ENCODE measurements around the gene CHST11. TPM values are rescaled to one million over a fixed set of nuclear protein-coding genes. Genes with fewer than 3 reads are reported as not detected.
A peak's percentile ranks its signal among the peaks of the same experiment; 100 is the strongest.

CHST11 gene
- total and polyA plus RNA-seq, 9 of the 15 experiments (the other 6 are each of a cell fraction or from before 2014, with no cell fraction given) = 2.3 to 38.7 (median 15.0) TPM

GRCh38 chr12:104785886-104786285 is 329.1 kb downstream of the CHST11 start:
- 4% methylated on average over 5 of the region's 5 CpGs for WGBS (ENCODE audit: insufficient coverage, low coverage, missing lambda C conversion rate)
- H3K9me1 ChIP-seq (ENCODE audit: control insufficient read depth, insufficient read depth, low read length) = no peaks in the 10 kb centered on the region
- peak overlapping the region; percentile 44 for H3K4me2 ChIP-seq (ENCODE audit: insufficient read depth, low read length)
- peak; percentile 61 for ATAC-seq
- no peak overlapping the region for H3K9ac ChIP-seq (ENCODE audit: insufficient read depth in 1 of 2, low read depth in 2 of 2, low read length in 2 of 2)
- peak; percentile 40 for FAIRE-seq
- peaks cover 9 to 24% of the 10 kb centered on the region in 2 experiments; a peak in 3 of 5 replicates for H3K4me1 ChIP-seq (replicated peaks in 1 of 2; ENCODE audit: control insufficient read depth in 2 of 2, insufficient read depth in 2 of 2, low read length in 2 of 2)
- BruUV-seq (replicated peaks) = no TSS peak
- ChIA-PET CTCF (ENCODE audit: low intra/inter-chr PET ratio) (no interaction called here), POLR2A (no interaction called here)
- H3K27ac ChIP-seq (ENCODE audit: extremely low read depth, low read depth, low read length) = peak overlapping the region; percentile 32; the same call in 2 of the 3 replicates
- no peaks in the 10 kb centered on the region for H3K9me3 ChIP-seq (replicated peaks; ENCODE audit: control insufficient read depth, insufficient read depth, low read depth, low read length)
- peak overlapping the region; percentile 67 for H2AFZ ChIP-seq (ENCODE audit: low read depth, low read length)
- intact Hi-C loops (cut with micrococcal nuclease) (no loop called here), in situ Hi-C loops (cut with MboI) (no loop called here)
- H3K79me2 ChIP-seq (ENCODE audit: control insufficient read depth, insufficient read depth, low read length) = no peaks in the 10 kb centered on the region
- no peaks in the 10 kb centered on the region for H3K36me3 ChIP-seq (ENCODE audit: control insufficient read depth, insufficient read depth, low read length)
- H3K27me3 ChIP-seq (ENCODE audit: control insufficient read depth in 2 of 2, insufficient read depth in 2 of 2, low read length in 2 of 2) = no peaks in the 10 kb centered on the region
- peak in 2 of 4 experiments; percentile 46 to 54 for DNase-seq (ENCODE audit: extremely low read depth in 1 of 4, low spot score in 3 of 4)
- H3K4me3 ChIP-seq = no peak overlapping the region
- H4K20me1 ChIP-seq (replicated peaks; ENCODE audit: control insufficient read depth, insufficient read depth, low read length) = no peaks in the 10 kb centered on the region
- TF ChIP-seq ZNF696 (CRISPR knock-in tag; conservative IDR thresholded peaks at IDR 0.05) (no peak), ZNF23 (CRISPR knock-in tag; IDR thresholded peaks at IDR 0.05) (no peak), SAFB2 (IDR thresholded peaks at IDR 0.05; ENCODE audit: borderline replicate concordance, low read depth, low read length, severe bottlenecking) (no peak), POLR2AphosphoS5 (IDR thresholded peaks at IDR 0.05; ENCODE audit: control insufficient read depth, insufficient read depth, low read depth, low read length) (peak; percentile 47; the same call in 1 of the 2 replicates), NR2C1 (IDR thresholded peaks at IDR 0.05) (no peak), NR2C1 (tag; IDR thresholded peaks at IDR 0.05) (peak; percentile 23; the same call in 1 of the 2 replicates), ZBTB40 (IDR thresholded peaks at IDR 0.05) (no peak), ZBTB40 (CRISPR knock-in tag; IDR thresholded peaks at IDR 0.05) (no peak), ZNF512 (tag; IDR thresholded peaks at IDR 0.05) (no peak), PRPF4 (IDR thresholded peaks at IDR 0.05; ENCODE audit: insufficient read depth, low read depth, low read length, poor library complexity, severe bottlenecking) (no peak), ZBTB34 (CRISPR knock-in tag; IDR thresholded peaks at IDR 0.05) (no peak)
